CD1c-positive myeloid dendritic cell (primary cell): ENCODE results near the gene TAF1B.

Experiments used
- DNase-seq: peaks from one replicate; pipeline ENCODE4 v3.0.0-alpha.2; 2016; ENCODE audit errors: extremely low spot score

TAF1B gene

DNA sequence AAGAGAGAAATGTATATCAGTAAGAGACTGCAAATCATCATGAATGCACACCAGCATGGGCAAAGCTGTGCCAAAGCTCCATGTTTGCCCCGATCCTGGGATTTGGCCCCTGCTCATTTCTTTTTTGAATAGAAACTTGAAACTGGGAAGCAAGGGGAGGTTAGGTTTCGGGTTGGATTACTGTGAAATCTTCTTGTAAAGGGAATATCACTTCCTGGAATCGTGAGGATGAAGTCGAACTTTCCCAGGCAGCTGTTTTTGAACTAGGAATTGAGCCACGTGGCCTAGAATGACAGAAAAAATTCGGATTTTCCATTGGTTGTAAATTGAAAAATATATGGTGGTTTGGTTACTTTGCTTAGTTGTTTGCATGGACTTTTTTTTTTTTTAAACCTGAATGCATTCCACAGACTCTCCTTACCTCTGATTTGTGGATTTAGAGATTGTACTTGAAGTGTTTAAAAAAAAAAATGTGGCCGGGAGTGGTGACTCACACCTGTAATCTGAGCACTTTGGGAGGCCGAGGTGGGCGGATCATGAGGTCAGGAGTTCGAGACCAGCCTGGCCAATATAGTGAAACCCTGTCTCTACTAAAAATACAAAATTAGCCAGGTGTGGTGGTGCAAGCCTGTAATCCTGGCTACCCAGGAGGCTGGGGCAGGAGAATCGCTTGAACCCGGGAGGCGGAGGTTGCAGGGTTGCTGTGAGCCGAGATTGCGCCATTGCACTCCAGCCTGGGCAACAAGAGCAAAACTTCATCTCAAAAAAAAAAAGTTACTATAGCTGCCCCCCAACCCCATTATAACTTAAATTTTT is 140.3 kb downstream of the TAF1B start:
- no peak for DNase-seq
